NOMO-1 treated with DMSO at 0.1 percent for 48 hours (cell line): ENCODE data around the gene CTRL.
"Not testable (repeated sequence)": the region's sequence is repeated elsewhere in the genome, so short reads cannot be mapped to it uniquely, and the experiment has no call there.

Source experiments
- DNase-seq: peaks from one replicate; lab custom pipeline; 2025; ENCODE audit not compliant: unreplicated experiment; lab: John Stamatoyannopoulos, UW

The CTRL gene

DNA sequence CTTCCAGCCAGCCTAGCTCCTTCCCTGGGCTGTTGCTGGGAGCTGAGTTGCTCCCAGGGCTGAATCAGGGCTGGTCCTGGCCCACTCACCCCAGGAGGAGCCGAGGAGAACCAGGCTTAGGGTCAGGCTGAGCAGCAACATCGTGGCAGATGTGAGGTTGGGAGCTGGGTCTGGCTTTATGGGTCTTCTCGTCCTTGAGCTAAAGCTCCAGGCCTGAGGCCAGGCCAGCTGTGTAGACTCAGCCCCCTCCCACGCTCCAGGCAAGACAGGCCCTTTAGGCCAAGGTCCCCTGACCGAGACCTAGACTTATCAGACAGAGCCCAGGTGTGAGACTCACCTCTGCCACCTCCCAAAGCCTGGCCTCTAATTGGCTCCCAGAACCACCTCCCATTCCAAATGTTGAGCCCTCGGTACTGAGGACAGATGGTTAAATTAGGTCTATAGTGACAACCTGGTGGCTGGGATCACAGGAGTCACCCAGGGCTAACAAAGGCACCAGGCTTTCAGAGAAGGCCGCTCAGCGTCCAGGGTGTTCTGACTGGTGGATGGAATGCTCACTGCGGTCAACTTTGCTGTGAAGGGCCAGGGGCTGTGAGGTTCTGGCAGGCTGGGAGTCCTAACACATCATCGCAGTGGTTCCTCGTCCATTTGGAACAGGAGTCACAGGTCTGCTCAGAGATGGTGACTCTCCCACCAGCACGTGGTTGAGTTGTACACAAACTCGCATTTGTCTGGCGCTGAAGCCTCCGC lies at the start of gene CTRL:
CTRL (minus strand) TSS at position 151 of the 750 bp plus-strand sequence; CDS start at position 141, 10 bp downstream.
- no peak for DNase-seq

DNA sequence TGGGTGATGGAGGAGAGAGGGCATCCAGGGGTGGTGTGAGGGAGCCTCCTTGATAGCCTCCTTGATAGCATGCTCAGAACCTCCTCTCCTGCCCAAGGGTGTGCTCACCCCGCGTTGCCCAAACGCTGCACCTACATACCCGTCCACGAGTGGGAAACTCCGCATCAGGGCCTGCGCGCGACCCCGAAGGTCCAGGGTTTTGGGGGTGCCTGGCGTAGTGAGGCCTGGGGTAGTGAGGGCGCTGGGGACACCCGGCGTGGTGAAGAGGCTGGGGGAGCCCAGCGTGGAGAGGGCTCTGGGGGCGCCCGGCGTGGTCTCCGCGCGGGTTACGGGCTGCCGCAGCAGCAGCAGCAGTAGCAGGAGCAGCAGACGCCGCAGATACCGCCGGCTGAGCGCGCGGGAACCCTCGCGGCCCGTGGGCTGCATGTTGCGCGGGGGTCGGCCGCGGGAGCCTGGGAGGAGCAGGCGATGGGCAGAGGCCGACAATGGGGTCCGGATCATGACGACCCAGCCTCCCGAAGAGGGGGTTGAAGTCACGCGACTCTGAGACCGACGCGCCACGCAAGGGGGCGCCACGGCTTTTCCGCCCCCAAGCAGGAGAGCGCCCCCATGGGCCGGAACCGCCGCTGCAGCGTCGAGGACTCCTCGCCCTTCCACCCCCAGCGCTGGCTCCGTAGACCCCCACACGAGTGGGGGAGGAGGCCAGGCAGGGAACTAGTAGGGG lies 48.5 kb upstream of the CTRL start, which contains the start of gene DPEP3:
DPEP3 (minus strand) TSS at position 545 of the 724 bp plus-strand sequence; CDS start at position 426, 119 bp downstream.
- DNase-seq, result peak; percentile 17

DNA sequence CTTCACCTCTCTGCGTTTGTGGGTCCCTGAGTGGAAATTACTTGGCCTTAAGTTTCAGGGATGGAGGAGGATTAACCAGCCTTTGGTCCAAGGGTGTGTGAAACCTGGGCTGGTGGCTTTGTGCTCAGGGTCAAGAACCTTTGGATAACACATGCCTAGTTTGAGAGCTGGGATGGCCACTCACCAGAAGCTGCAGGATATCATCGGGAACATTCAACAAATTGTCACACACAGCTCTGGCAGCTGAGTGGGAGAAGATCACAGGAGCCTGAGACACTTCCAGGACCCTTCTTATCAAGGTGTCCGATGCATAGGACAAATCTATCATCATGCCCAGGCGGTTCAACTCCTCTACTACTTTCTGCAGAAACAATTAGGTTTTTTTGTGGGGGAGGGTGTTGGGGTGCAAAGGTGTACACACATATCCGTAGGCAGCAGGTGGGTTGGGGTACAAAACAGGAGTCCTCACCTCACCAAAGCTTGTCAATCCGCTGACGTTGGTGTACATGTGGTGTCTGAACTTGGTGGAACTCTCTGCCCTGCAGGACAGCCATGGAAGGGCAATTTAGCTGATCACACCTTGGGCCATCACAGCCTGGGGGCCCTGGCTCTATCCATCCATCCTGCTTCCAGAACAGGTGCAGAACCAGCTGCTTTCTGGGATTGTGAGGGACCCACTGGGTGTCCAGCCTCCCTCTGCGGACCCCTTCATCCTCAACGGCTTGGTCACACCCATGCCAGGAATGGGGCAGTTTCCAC lies 46.0 kb upstream of the CTRL start:
- no peak for DNase-seq

DNA sequence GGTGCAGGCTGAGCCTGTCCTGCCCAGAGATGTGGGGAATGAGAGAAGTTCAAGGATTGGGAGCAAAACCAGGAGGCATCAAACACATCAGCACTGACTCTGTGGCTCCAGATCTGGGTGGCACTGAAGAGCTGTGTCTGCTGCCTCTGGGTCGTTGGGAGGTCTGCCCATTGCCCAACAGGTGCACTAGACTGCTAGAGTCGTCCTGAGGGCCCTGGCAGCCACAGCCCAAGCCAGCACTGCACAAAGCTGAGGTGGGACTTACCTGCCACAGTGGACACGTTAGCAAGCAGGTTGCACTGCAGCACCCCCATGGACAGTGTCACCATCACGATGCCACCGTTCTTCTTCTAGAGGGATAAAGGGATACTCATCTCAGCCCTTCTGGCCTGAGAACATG lies 45.3 kb upstream of the CTRL start:
- no peak for DNase-seq

DNA sequence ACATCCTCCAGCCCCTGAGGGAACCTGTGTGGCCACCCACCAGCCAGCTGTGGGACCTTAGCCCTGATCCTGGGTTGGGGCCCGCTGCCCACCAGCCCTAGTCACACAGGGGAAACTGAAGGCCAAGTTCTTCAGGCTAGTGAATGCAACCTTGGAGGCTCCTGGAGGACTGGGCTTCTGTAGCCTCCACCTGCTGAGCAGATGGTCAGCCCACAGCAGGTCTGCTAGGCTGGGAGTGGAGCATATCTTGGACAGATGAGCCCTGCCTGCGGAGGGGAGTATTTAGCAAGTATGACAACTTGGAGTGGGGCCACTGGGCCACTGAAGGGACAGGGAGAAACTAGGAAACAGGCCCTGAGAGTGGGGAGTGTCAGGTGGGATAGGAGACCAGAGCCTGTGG lies 44.5 kb upstream of the CTRL start:
- no peak for DNase-seq

DNA sequence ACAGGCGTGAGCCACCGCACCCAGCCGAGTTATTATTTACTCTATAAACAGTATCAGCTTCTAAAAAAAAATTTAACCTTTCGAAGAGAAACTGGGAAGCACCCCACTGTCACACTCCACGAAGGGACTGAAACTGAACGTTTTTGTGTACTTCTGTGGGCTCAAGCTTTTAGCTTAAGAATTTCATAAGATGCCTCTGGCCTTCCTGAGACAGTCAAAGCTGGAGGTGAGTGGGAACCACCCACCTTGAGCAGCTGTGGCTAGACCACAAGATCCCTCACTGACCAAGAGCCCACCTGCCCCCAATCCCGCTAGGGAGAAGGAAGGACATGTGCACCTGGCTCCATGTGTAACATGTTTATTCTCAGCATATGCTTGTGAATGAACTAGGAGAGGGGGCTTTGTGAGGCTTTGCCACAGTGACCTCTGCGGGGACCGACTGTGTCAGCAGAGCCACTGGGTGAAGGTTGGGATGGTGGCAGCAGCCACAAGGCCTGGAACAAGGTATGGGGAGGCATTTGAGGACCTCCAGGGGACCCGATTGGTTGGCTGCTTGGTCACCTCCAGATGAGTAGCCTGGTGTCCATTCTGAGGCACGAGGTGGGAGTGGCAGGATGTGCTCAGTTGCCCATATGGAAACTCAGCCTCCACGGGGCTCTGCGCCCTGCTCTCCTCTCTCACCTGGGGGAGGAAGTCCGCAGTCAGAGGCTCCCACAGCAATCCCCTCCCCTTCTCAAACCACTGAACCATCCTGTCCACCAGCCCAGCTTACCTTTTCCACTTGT lies 43.9 kb upstream of the CTRL start:
- no peak for DNase-seq

DNA sequence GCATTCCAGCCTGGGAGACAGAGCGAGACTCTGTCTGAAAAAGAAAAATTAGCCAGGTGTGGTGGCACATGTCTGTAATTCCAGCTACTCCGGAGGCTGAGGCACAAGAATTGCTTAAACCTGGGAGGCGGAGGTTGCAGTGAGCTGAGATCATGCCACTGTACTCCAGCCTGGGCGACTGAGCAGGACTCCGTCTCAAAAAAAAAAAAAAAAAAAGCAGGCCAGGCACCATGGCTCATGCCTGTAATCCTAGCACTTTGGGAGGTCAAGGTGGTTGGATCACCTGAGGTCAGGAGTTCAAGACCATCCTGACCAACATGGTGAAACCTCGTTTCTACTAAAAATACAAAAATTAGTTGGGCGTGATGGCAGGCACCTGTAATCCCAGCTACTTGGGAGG lies 40.6 kb upstream of the CTRL start:
- DNase-seq, result not testable (repeated sequence)

DNA sequence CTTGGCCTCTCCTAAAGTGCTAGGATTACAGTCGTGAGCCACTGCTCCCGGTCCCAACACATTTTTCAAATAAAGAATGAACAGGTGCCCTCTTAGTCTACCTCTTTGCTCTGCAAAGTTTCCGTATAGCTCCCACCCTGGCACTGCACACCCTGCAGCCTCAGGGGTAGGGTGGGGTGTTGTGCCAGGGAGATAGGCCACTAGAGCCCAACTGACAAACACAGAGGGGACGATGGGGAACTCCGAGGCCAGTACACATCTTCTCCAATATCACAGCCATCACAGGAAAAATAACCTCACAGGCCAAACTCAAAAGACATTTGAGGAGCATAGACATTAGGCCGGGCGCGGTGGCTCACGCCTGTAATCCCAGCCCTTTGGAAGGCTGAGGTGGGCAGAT lies 39.4 kb upstream of the CTRL start:
- DNase-seq, result no peak

DNA sequence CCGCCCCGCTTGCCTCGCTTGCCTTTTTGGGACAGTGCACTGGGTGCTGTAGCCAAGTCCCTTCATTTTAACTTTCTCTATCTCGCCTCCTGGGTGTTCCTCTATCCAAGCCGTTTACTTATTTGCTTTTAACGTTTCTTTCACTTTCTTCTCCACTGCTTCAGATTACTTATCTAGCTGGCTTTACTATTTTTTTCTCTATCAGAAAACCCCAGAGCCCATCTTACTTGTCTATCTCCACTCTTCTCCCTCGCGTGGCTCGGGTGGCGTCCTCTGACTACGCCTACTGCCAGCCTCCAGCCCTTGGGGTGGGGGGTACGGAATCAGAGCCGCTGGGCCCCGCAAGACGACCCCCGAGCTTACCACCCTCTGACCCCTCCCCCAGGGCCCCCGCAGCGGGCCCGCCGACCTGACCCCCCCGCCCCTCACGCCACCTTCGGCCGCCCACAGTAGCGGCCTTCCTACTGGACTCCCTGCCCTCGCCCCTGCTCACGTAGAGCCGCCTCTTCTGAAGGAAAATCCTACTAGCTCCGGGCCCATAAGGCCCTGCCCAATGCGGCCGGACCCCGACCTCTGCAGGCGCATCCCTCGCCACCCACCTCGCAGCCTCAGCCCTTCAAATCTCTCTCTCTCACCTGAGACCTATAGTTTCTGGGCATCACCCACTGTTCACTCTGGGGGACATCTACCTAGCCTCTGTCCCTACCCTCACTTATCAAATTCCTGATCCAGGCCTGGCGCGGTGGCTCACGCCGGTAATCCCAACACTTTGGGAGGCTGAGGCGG lies 37.8 kb upstream of the CTRL start:
- peak; percentile 23 for DNase-seq

DNA sequence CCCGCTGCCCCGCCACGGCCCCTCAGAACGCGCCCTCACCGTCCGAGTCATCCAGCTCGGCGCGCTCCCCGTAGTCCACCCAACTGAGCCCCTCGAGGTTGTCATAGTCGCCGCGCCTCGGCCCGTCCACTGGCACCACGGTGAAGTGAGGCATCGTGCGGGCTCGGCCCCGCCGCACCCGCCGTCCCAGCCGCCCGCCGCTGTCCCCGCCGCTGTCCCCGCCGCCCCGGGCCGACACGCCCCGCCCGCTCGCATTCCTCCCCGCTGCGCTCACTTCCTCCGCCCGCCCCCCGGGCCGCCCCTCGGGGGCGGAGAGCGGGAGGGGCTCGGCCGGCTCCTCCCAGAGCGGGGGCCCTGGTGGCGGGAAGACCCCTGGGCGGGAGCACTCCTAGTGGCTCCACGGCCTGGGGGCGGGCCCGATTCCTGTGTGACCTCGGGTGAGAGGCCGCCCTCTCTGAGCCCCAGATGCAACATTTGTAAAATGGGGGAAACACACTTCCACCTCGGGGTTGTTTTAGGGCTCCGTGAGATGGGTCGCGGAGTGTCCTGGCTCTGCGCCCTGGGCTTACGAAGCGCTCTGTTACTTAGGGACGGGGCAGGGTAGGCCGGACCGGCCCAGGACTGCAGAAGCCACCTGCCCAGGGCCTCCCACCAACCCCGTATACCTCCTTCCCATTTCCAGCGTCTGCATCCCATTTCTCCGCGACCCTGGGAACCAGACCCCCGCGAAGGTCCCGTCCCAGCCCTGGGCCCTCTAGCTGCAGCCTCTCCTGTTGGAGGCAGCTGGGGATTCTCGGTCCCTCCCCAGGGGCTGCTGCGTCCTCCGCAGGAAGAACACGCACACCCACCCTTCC lies 37.0 kb upstream of the CTRL start, which contains the start of gene SLC12A4:
SLC12A4 (minus strand) TSS at position 238 of the 854 bp plus-strand sequence; CDS start at position 154, 84 bp downstream.
- DNase-seq, result peak; percentile 75

DNA sequence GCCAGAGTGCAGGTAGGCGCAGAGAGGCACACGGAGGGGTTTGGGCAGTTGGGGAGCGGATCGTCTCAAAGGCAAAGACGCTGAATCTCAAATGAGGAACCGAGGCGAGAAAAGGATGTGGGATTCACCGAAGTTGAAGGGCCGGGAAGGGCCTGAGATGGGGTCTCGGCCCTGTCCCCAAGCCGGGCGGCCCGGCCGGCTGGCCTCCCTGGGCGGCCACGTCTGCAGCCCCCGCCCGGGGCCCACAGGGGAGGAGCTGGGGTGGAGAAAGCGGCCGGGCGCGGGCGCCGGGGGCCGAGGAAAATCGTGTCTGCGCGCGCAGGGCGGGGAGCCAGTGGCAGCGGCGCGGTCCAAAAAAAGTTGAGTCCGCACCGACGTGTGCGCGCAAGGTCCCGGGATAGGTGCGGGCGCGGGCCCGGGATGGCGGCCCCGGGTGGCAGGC lies 36.3 kb upstream of the CTRL start:
- peak; percentile 38 for DNase-seq

DNA sequence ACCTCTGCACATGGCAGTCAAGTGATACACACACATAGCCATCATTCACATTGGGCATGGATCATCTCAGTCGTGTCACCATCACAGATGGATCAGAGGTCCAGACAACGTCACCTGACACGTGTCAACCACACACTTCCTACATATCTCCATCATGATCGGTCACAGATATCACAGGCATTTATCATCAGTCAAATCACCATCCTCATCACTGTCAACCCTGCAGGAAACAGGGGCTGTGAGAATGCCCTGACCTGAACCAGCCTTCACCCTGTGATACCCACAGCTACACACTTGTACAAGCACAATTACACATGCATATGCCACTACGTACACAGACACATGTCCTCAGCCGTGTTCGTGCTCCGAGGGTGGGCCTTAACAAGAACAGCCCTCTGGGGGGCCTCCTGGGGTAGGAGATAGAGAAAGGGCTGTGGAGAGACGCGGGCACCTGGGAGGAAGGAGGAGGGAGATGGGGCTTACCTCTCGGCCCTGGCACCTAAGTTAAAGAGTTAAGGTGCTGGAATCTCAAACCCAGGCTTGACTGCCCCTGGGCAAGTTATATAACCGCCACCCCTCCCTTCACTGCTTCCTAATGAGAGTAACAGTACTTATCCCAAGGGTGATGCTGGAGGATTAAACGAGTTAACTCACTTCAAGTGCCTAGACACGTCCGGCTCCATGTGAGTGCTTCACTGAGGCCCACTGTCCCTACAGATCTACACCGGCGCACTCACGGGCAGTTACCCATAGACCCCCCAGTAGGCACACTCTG lies 35.7 kb upstream of the CTRL start:
- DNase-seq, result no peak

DNA sequence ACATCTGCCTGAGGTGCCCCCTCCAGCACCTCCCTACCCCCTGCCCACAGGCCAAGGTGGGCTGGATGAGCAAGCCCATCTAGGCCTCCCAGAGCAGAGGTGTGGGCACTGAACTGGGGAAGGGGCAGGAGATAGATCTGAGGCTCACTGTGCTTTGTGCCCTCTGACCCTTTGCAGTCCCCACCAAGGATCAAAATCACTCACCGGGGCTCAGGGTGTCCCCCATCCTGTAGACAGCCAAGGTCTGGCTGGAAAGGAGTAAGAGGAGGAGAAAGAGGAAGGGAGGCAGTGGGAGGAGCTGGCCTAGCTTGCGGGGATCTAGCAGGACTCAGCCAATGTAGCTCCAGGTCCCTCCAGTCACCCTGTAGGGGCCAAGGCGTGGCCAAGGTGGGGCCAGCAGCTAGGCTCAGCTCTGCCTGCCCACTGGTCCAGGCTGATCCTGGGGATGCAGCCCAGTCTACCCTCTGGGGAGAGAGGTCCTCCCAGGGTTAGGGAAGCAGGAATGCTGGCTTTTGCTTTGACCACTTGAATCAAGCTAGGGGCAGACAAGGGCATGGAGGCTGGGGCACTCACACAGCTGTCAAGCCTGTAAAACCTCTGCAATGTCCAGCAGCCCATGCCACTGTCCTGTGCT lies 35.0 kb upstream of the CTRL start:
- peak; percentile 49 for DNase-seq

DNA sequence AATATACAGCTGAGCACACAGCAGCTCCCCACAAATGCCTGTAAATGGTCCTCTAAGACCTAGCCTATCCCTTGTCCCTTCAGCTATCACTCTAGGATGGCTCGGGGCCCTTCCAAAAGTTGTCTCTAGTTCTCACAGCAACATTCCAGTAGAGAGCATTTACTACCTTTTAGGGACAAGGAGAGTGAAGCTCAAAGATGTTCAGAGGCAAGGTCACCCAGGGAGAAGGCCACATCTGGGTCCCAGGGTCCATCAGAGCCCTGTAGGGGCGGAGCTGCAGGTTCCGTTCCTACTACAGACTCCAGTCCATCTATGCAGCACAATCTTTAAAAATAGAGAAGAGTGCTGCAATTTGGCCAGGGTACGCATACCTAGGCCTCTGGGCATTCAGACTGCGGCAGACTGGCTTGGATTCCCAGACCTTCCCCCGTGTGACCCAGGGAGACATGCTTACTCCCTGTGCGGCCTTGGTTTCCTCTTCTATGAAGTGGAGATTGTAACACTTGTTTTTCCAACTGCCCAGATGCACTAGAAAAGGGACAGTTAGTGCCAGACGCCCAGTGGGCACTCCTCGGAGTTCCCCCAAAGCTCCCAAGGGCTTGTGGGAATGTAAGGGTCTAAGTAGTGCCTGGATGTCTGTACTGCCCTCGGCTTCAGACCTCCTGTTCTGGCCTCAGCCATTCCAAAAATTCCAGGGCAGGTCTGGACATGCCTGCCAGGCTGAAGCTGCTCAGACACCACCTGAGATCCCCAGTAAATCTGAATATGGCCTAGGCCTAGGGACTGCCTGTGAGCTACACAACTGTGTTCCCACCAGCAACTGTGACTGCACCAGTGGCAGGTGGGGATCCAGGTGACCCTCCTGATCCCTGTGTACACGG lies 34.2 kb upstream of the CTRL start:
- DNase-seq, result no peak

DNA sequence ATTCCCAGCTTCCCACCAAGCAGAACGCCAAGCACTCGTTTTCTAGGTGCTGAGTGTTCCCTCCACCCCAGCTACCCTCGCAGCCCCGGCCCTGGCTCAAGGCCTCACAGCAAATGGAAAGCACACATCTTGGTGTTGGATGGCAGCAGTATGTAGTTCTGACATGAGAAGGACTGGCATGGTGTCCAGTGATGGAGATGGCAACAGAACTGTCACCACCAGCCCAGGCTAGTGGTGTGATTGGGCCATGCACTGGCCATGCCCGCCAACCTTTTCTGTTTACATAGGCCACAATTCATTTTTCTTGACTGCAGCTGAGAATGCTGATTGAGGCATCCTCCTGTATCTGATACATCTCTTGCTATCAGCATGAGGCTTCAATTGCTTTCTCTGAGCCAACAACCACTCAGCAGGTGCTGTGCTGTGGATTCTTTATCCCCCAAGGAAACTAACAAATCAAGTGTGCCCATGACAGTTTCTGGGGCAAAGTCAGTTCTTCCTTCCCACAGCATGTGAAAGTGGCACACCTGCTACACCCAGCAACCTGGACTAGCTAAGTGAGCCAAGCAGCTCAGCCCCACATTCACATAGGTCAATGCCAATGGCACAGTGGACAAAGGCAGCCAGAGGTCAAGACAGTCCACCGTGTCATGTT lies 32.9 kb upstream of the CTRL start:
- DNase-seq, result no peak

DNA sequence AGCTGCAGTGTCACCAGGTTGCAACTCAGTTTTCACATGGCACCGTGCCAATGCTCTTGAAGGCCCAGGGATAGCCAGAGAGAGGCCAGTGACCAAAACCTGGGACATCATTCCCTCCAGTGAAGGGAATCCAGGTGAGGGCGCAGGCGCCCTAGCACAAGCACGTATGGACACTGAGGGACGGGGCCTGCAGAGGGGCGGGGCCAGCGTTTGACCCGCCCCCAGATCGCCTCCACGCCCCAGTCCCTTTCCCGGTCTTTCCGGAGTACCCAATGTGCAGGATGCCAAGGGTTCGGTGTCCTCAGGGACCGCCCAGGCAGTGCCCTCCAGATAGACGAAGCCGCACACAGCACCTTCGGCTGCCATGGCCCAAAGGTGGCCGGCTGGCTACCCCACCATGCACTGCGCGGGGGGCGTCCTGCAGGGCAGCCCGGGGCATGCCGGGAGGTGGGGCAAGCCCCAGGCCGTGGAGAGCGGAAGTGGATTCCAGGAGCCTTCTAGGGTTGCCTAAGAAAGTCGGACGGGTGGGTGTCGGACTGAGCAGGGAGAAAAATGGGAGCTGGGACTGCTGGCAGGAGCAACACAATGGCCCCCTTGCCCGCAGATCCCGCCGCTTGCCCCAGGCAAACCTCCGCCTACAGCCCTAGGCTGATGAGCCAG lies 32.1 kb upstream of the CTRL start:
- no peak for DNase-seq
